ENCODE results near the gene CARS2. TPM values are rescaled to one million over a fixed set of nuclear protein-coding genes. Genes with fewer than 3 reads are reported as not detected.
"Not testable (repeated sequence)": the region's sequence is repeated elsewhere in the genome, so short reads cannot be mapped to it uniquely, and the experiment has no call there.

CARS2 gene
- polyA plus RNA-seq, 1 donor = 73.4 TPM

DNA sequence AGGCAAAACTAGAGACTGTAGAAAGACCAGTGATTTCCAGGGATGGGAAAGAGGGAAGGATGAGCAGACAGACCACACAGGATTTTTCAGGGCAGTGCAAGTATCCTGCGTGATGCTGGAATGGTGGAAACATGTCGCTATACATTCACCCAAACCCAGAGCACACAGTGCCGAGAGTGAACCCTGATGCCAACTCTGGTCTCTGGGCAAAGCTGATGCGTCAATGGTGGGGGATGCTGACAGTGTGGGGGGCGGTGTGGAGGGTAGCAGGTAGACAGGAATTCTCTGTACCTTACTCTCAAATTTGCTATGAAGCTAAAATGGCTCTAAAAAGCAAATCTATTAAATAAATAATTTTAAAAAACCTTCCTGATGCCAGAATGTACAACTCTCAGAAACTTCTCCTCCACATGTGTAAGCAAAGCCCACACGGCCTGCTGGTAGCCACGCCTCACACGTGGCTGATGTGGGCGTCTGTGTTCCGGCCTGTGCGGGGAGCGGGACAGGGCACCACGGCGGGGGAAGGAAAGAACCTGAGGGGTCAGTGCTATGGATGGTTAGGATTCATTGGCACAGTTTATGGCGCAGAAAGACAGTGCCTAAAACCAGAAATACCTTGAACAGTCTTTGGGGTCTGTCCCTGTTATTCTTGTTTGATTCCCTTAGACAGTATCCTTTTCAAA lies 23.9 kb downstream of the CARS2 start:
- no peak for DNase-seq

DNA sequence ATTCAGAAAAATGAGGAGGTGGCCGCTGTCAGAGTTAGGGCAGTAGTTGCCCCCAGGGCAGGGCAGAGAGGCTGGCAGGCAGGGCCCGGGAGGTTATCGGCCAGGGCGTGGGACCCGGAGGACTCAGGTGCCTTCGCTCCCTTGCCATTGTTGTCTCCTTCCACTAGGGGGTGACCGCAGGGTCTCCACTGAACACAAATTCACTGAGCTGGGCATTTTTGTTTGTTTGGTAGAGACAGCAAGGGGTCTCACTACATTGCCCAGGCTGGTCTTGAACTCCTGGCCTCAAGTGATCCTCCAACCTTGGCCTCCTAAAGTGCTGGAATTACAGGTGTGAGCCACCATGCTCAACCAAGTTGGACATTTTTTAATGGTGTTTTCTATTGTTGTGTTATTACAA lies 25.1 kb downstream of the CARS2 start:
- DNase-seq = no peak

DNA sequence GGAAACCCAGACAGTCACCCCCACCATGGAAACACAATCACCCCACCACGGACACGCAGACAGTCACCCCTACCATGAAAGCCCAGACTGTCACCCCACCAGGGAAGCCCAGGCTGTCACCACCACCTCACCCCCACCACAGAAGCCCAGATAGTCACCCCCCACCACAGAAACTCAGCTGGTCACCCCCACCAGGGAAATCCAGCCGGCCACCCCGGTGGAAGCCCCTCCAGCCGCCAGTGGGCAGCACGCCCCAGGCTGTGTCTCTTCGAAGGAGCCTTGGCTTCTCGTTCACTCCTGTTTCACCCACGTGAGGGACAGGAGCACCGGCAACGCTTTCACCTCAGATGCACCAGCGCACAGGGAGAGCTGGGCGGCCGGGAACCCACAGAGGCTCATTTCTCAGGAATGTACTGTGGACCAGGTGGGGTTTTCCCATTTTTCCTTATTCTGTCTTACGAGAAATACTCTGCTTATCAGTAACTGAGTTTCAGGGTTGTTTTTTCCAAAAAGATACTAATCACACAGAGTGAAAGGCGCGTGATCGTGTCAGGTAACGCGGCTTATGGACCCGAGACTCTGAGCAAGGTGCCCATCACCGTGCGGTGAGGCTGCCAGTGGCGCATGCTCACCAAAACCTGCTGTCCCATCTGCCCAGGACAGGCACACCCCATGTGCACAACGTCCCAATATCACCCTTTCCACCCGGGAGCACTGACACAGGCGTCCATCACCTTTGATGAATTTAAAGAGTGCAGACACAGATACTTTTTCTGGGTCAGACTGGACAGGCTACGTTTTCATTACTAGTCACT lies 28.0 kb downstream of the CARS2 start:
- DNase-seq = no peak

DNA sequence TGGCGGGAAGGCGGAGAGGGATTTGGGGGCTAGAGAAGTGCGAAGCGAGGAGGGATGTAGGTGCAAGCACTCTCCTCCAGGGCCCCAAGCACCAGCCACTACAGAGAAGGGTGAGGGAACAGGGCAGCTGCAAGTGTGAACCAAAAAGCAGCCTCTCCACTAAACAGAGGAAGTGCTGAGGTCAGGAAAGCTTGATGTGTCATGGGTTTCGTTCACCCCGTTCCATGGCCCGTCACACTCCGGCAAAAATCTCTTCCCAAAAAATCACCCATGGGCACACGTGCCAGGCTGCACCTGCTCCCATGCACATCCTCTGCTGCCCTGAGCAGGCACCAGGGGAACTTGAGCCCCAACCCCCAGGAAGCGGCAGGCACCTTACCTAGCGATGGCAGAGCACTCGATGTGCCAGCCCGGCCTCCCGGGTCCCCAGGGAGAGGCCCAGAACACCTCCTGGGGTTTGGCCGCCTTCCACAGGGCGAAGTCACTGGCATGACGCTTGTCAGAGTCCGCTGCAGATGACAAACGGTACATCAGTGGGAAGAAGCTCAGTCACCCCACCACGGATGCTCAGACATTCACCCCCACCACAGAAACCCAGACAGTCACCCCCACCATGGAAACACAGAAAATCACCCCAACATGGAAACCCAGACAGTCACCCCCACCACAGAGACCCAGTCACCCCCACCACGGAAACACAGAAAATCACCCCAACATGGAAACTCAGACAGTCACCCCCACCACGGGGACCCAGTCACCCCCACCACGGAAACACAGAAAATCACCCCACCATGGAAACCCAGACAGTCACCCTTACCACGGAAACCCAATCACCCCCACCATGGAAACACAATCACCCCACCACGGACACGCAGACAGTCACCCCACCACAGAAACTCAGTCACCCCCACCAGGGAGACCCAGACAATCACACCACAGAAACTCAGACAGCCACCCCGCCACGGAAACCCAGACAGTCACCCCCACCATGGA lies 29.0 kb downstream of the CARS2 start:
- DNase-seq = peak; percentile 18

DNA sequence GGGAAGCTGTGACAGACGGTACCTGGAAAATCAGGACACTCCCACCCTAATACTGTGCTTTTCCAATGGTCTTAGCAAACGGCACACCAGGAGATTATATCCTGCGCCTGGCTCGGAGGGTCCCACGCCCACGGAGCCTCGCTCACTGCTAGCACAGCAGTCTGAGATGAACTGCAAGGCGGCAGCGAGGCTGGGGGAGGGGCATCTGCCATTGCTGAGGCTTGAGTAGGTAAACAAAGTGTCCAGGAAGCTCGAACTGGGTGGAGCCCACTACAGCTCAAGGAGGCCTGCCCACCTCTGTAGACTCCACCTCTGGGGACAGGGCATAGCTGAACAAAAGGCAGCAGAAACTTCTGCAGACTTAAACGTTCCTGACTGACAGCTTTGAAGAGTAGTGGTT lies 36.1 kb downstream of the CARS2 start:
- not testable (repeated sequence) for DNase-seq

DNA sequence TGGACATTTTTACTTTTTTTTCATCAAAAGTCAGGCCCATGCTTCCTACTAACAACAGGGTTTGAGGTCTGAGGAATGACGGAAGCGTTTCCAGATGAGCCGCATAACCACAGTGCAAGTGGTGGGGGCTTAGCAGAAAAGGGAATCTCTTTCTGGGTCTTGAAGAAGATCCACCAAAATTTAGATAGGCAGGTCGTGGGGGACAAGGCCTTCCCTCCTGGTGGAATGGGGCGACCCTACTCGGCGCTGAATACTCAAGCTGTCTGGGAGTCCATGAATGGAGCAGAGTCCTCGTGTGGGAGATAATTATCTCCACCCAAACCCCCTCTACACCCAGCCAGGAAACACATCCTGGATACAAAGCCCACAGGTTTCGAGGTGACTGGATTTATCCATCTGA lies 36.9 kb downstream of the CARS2 start:
- DNase-seq = no peak

DNA sequence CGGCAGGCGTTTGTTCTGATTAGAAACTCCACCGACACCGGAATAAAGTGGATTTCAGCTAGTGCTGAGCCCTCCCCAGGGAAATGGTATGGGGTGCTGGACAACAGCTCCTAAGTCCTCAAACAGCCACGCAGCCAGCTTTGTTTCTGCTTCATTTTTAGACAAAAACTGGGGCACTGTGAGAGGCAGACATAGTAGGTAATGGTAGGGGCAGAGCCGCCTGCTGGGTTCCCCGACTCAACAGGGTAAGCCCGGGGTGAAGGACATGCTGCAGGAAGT lies 39.7 kb downstream of the CARS2 start:
- no peak for DNase-seq

DNA sequence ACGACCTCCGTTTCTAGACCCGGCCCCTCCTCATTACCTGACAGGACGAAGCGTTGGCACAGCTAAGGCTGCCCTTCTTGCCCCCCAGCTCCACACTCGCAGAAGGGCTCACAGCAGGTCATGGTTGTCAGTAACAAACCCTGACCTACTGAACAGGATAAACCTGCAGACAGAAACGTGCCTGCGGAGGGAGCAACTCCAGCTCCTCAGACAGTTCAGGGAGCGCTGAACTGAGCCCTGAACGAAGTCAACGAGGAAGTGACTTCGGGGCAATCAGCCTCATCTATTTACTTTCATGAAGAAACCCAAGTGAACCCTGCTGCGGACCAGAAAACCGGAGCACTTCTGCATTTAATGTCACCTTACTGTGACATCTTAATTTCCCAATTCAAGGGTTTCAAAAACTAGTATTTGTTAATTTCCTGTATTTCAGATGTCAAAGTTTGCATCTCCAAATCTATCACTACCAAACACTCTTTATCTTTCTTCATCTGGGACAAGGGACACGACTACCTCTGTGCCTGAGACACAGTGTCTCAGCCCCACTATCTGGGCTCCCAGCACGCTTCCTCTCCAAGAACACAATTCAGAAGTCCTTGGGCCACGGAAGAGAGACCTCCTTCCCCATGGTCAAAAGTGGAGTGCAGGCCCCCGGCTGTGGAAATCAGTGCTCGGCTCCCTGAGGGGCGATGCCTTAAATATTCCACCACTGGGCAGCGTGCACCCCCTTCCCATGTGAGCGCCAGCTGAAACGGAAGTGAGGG lies 40.2 kb downstream of the CARS2 start:
- DNase-seq = no peak

DNA sequence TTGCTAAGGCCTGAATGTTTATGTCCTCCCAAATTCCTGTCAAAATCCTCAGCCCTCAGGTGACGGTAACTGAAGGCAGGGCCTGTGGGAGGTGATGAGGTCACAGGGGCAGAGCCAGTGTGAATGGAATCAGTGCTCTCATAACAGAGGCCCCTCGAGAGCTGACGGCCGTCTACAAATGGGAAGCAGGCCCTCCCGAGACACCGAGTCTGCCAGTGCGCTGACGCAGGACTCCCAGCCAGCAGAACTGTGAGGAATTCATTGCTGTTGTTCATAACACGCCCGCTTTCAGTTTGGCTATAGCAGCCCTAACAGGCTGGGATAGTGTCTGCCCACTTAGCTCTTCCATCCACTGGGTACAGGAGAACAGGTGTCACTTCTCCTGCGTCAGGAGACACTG lies 41.2 kb downstream of the CARS2 start:
- no peak for DNase-seq

DNA sequence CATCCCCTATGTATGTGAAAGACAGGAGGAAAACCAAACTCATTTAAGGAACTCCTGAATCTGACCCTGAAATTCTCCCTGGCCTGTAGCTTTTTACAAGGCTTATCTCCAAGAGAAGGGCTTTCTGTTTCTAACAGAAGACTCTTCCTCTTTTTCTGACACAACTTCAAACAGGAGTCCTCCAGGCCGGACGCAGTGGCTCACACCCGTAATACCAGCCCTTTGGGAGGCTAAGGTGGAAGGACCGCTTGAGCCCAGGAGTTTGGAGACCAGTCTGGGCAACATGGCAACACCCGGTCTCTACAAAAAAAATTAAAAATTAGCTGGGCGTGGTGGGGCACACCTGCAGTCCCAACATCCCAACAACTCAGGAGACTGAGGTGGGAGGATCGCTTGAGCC lies 41.9 kb downstream of the CARS2 start:
- DNase-seq = no peak

DNA sequence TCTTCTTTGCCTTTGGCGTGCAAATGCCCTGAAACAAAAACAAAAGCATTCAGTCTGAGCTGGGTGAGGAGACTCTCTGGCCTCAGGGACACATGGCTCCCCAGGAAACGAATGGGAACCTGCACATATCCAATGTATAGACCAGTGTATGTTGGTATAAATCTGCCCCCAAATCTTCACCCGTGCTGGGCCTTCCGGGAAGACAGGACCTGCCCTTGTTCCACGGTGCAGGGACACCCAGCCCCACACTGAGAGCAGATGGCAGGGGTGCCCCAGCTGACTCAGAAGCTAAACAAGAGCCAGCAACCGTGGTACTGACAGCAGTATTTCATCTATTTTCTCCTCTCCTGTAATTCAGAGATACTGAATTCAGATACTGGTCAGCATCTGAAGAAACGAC lies 42.4 kb downstream of the CARS2 start:
- DNase-seq = no peak

DNA sequence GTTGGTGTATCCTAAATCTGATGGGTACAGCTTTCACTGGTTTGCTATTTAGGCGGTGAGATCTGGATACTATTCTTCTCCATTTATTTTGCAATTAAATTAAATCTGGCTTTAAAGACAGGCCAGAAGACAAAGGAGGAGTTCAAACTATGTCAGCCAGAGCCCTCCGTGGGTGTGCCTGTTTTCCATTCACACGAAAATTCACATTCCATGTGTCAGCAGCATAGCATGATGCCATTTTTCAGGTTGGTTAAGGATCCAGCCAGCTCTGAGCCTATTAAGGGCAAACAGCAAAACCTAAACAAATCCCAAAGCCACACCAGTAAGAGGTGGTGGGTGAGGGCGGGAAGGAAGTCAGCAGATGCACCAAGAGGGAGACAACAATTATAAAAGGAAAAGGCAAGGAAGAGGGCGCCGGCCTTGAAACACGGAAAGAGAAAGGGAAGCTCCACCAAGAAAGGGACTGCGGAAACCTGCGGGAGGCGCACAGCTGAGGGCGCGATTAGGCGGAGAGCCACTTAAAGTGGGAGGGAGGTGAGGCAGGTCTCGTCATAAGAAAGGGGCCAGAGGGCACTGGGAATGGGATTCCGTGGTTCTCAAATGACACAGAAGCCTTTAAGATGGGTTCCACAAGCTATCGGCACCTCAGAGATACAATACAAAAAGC lies 43.0 kb downstream of the CARS2 start:
- DNase-seq = no peak

DNA sequence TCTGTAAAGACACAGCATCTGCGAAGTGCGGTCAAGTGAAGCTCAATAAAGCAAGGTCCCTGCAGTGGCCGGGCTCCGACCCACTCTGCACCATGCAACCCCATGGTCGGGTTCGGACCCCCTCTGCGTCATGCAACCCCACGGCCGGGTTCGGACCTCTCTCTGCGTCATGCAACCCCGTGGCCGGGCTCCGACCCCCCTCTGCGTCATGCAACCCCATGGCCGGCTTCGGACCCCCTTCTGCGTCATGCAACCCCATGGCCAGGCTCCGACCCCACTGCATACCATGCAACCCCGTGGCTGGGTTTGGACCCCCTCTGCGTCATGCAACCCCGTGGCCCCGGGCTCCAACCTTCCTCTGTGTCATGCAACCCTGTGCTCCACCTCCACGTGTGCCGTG lies 43.8 kb downstream of the CARS2 start:
- DNase-seq = no peak

DNA sequence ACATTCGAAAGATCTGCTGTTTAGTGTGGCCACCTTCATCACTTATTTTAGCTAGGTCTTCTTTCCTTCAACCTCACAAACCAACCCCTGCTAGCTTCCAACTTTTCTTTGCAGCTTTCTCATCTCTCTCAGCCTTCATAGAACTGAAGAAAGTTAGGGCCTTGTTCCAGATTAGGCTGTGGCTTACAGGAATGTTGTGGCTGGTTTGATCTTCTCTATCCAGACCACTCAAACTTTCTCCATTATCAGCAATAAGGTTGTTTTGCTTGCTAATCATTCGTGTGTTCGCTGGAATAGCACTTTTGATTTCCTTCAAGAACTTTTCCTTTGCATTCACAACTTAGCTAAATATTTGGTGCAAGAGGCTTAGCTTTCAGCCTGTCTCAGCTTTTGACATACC lies 44.7 kb downstream of the CARS2 start:
- DNase-seq = no peak

DNA sequence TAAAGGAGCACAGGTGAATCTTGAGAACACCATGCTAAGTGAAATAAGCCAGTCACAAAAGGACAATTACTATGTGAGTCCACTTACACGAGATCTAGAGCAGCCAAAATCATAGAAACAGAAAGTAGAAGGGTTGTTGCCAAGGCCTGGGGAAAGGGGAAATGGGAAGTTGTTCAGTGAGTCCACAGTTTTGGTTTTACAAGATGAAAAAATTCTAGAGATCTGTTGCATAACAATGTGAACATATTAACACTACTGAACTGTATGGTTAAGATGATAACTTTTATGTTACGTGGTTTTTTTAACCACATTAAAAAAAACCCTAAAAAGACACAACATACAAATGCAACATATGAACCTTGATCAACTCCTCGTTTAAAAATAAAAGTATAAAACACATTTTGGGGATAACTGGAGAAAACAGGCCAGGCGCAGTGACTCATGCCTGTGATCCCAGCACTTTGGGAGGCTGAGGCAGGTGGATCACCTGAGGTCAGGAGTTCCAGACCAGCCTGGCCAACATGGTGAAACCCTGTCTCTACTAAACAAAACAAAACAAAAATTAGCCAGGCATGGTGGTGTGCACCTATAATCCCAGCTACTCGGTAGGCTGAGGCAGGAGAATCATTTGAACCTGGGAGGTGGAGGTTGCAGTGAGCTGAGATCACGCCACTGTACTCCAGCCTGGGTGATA lies 47.6 kb downstream of the CARS2 start:
- not testable (repeated sequence) for DNase-seq

DNA sequence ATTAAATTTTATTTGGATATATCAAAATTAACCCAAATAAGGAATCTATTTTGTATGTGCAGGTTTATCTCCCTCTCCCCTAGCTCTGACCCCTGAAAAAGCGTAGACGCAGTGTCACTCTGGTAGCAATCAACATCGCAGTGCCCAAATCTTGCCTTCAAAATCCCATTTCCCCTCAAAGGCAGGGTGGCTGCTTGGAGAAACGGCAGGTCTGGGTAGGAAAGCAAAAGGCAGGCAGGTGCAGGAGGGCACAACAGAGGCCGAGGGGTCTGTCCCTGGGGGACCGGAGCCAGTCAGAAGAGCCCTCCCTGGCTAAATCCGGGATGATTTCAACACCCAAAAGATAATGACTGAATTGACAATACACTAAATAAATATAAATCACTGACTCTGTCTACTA lies 48.7 kb downstream of the CARS2 start:
- DNase-seq = no peak

DNA sequence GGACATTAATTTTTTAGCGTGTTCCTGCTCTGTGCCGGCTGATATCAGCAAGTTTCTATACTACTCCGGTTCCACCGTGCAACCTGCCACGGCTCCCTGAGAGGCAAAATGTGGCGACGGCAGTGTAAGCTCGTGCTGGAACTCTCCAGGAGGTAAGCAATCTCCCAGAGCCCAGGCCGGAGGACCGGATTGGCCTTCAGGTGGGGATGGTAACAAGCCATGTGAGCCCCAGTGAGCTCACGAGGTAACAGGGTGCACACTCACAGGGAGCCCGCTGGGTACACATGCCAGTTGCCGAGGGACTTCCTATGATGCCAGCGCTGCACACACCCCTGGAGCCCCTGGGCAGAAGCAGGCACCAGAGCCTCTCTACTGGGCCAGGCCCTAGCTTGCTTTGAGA lies 52.1 kb downstream of the CARS2 start:
- DNase-seq = no peak

DNA sequence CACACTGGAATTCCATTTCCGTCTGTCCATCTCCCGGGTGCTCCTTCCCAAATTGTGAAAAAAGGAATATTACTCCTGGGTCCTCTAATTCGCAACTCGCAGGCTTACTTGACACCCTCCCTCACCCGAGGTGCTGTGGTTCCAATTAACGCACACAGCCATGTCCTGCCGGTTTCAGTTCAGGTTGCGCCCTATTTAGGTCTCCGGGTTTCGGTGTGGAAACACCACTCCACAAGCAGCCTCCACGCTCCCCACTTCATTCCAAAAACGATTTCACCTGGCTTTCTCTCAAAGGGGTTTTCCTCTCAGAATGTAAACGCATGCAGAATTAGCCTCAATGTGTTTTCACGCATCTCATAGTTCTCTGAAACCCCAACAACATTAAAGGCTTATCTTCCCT lies 52.6 kb downstream of the CARS2 start:
- DNase-seq = no peak

DNA sequence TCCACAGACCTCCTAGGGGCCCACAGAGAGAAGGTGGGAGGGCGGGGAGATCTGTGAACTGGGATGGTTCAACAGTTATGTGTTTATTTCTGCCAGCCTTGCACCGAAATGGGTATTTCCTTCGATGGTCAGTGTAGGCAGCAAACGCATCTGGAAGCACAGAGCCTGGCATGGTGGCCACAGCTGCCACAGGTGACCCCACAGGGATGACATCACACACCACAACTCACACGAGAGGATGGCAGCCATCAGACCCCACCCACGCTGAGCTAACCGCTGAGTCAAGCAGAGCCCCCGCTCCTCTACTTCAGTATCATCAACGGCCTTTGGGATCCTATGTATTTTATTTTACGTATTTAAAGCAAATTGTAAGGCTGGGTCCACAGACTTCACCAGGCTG lies 53.2 kb downstream of the CARS2 start:
- no peak for DNase-seq

DNA sequence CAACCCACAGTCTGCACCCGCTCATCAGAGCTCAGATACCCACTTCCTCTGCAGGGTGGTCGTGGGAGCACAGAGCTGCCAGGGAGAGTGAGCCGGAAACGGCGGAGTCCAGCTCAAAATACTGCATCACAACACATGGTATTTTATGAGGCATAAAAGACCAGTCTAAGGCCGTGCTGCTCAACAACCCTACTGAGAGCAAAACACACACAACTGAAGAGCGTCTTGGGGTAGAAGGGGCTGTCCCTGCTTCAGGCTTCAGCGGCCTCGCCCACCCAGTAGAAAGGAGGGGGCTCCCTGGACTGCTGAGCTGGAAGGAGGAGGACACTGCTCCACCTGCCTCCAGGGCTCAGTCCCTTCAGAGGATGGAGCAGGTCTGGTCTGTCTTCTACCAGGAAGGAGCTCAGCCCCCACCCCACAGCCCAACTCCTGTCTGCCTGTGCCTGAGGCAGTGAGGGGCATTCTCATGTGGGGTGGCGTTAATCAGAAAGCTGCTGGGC lies 53.6 kb downstream of the CARS2 start:
- DNase-seq = no peak

DNA sequence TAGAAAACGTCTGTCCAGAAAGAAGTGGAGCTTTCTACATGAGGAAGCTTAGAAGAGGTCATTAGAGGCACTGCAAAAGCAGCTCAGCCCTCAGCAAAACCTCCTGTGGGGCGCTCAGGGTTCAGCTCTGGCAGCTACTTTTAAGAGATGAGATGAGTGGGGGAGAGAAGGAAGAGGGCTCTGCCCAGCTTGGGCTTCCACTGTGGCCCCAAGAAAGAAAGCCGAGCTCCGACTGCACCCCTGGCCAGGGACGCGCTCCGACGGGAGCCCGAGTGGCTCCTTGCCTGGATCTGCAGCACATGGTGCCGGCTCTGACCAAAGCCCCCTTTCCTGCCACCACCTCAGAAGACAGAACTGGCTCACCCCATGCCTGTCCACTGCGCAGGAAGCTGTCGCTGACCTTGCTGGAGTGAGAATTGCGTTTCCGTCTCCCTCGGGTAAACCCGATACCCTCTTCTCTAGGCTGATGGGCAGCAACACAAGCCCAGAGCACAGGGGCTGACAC lies 54.1 kb downstream of the CARS2 start:
- no peak for DNase-seq
